Measurements from ENCODE around the gene GAB2.

Gene GAB2

DNA sequence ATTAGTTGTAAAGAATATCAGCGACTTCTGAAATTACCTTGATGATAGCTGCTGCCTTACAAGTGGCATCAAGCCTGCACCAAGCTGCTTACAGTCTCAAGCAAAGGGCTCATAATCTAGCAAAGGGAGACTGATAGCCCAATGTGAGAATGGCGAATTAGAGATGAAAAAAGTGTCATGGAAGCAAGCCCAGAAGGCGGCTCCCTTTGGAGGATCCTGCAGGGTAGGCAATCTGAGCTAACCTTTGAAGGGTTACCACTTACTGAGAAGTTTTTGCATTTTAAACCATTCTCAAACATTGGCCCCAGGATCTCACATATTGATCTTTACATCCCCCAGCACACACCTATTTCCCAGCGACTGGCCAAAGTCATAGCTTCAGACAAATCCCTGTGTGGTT is 18.5 kb downstream of the GAB2 start:
- DNase-seq: no peak

DNA sequence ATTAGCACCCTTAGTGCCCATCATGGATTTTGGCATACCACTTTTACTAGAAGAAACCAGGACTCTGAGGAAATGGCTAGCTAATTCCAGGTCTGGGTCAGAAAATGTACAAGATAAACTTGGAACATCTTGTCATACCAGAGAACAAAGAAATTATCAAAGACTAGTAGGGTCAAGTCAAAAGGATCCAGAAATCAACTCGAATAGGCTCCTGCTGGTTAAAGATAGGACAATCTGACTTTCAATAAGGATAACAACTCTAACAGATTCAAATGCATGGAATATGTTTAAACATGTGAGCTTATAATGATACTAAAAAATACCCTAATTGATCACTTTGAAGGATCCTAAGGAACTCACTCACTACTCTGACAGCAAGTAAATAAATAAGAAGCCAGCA is 18.9 kb downstream of the GAB2 start:
- no peak for DNase-seq

DNA sequence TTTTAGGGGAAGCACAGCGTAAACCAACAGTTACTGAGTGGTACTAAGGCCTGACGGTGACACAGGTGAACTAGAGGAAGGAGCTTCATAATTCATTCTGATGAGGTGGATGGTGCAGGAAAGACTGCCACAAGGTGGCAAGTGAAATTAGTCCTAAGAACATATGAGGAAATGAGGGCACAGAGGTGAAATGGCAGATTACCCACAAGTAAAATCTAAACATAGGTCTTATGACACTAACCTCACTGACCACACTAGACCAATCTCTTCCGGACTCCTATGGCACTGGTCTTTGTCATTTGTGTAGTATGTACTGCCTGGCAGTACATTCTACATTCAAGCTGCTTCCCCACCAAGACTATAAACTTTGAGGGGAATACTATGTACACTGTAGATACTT is 20.2 kb downstream of the GAB2 start:
- peak; percentile 95 for DNase-seq

DNA sequence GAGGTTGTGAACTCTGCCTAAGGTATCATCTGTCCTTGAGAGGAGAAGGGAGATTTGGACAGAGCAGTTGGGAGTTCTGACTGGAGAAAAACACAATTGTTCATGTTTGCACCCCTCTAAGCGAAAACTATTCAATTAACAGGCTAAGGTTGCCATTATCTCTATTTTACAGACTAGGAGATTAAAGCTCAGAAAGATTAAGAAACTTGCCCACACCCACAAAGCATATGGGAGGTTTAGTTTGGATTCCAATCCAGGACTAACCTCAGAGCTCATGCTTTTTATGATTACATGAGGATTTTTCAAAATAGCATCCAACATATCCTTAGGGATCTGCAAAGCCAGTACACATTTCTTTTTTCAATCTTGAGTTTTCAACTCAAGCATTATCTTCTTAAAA is 22.0 kb downstream of the GAB2 start:
- peak; percentile 94 for DNase-seq

DNA sequence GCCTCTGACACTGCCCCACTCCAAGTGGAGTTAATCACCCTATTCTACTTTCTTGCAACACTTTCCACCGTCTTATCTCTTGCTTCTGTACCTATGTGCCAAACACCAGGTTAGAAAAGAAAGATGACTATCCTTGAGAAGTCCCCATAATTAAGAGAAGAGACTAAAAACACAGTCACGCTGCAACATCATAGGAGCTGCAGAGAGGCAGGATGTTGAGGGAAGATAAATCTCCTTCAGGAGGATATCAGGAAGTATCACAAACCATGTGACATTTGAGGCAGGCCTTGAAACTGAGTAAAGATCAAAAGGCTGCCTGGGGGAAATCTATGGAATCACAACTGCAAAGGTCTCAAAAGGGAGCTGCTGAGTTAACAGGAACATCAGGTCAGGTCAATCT is 24.8 kb downstream of the GAB2 start:
- peak; percentile 99 for DNase-seq

DNA sequence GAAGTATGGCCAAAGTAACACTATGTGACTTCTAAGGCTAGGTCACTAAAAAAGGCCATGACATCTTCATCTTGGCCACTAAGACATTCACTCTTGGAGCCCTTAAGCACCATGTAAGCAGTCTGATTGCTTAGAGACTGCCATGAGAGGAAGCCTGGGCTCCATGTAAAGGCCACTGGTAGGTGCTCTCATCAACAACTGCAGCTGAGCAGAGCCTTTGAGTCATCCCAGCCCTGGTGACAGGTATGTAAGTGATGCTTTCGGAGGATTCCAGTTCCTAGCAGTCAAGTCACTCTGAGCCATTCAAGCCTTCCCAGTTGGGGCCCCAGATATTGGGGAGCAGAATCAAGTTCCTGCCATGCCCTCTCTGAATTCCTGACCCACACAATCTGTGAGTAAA is 26.2 kb downstream of the GAB2 start:
- DNase-seq: no peak

DNA sequence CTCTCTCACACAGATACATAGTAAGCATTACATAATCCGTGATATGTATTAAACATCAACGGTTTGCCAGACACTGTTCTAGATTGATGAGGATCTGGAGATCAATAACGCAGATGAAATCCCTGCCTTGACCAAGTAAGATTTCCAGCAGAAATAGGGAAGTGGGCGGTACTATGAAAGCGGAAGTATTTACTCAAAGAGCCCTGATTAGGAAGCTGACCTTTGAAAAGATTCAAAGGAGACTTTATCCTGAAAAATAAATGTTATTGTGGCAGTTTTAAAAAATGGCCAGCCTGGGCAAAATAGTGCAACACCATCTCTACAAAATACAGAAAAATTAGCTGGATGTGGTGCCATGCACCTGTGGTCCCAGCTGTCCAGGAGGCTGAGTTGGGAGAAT is 26.8 kb downstream of the GAB2 start:
- DNase-seq: peak; percentile 85

DNA sequence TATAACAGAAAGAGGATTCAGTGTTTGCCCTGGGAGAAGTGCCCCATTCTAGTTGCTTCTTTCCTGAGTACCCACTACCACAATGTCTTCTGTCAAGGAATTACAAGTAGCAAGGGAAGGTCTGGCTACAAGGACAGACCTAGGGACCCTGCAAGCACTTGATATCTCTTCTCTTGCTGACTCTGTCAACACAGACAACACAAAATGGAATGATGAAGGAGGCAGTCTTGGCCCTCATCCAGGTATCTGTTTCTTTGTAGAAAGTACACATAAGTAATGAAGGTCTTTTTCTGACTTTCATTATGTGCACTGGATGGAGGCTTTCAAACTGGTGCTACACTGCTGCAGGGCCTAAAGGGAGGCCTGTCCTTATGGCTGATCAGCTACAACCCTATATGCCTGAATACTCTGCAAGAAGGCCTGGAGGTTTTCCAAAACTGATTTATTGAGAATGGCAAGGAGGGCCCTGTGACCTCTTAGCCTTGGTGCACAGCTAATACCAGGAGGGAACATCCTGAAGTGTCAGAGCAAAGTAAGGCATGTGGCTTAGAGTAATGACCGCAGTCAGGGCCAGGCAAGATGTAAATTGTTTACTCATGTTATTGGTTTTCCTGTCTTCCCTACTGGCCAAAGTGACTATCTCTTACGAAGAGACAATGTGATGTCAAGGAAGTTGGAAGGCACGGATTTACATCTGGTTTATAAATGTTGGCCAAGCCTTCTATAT is 31.2 kb downstream of the GAB2 start:
- no peak for DNase-seq

DNA sequence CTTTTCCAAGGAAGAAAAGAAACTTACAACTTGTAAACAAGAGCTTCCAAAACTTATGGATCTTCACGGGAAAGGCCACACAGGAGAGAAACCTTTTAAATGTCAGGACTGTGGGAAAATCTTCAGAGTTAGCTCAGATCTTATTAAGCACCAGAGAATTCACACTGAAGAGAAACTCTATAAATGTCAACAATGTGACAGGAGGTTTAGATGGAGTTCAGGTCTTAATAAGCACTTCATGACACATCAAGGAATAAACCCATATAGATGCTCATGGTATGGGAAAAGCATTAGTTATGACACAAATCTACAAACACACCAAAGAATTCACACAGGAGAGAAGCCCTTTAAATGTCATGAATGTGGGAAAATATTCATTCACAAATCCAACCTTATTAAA is 32.4 kb downstream of the GAB2 start:
- no peak for DNase-seq

DNA sequence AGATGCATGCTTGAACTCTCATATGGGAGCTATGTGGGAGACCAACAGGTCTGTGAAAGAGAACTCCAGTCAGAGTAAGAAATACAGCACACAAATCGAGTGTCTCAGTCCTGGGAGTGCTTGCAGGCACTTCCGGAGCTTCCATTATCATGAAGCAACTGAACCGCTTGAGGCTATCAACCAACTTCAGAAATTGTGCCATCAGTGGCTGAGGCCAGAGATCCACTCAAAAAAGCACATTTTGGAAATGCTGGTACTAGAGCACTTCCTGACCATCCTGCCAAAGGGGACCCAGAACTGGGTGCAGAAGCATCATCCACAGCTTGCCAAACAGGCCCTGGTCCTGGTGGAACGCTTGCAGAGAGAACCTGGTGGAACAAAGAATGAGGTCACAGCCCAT is 33.4 kb downstream of the GAB2 start:
- DNase-seq: no peak

DNA sequence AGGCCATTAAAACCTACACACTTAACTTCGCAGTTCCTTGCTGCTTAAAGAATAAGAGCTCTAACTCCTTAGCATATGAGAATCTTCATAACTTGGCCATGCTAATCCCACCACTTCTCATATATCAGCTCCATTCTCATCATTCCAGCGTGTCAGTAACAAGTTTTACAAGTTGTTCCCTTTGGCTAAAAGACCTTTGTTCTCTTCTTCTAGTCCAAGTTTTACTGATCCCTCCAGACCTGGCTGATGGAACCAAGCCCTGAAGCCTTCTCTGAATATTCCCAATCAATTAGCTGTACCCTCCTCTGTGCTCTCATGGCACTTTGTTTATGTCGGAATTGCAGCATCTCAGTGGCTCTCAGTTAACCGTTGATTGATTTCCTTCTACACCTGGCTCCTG is 35.8 kb downstream of the GAB2 start:
- DNase-seq: no peak

DNA sequence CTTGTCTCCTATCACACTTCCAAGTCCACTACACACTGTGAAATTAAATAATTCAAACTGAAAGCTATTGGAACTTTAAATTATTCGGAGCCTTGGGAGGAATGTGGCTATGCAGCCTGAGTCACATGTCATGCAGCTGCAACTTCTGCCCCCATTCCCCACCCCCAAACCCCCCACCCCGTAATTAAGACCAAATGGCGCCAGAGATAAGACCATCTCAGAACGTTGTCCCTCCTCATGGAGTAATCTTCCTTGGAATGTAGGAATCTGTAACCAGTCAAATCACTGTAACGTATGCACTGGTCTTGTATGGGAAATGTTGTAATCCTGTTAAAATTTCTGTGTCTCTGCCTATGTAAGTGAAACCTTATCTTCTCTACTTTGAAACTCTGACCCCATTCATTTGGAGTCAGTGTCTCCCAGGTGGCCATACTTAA is 37.0 kb downstream of the GAB2 start:
- DNase-seq: peak; percentile 97

DNA sequence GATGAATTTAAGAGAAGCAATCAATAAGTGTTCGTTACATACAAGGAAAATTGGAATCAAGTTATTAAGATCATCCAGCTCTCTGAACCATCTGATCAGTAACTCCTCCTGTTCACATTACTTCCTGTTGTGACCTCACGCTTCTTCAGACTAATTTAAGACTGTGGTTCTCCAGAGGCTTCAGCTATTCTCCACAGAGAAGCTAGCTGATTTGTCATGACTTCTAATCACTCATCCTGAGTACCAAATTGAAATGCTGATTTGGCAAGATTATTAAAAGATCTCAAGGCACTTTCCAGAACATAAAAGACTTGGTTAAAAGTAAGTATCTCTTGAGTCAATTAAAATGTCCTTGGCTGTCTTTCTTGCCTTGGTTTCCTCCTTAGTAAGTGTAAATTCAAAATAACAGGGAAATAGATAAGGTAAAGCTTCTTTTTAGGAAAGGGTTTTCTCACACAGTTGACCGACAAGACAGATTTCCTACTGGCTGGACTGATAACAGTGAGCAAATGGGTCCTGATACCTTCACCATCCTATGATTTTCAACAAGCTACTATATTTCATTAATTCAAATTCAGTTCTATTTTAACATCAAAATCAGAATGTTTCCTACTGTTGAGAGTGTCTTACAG is 38.5 kb downstream of the GAB2 start:
- peak; percentile 99 for DNase-seq

DNA sequence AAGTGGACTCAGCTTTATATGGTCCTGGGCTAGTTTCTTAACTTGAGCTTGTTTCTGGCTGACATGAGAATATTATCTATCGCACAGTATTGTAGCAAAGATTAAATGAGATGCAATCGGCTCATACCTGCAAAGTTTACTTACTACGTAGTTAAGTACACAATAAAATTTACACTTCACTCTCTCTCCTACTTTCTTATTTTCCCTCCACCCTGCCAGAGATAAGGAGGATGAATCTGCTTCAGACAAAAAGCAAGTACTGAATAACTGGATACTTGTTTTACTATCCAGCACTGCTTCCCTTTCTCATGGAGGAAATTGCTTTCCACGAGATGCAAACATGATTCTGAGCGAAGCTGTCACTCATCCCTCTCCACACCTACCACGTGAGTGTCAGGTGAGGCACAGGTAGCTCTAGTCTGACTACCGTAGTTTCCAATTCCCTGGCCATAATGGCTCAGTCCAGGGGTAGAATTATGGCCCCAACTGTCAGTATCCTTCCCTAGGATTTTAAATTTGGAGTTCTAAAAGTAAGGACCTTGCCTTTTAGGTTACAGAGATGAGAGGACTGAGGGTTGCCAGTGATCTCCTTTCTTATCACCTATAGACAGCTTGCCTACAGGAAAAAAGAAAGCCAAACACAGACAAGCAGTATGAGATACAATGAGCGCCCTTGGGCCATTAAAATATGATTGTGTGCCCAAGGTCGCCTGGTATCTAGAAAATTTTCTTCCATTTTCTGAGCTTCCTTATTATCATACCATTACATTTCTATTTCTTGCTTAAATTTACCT is 39.8 kb downstream of the GAB2 start:
- peak; percentile 94 for DNase-seq

DNA sequence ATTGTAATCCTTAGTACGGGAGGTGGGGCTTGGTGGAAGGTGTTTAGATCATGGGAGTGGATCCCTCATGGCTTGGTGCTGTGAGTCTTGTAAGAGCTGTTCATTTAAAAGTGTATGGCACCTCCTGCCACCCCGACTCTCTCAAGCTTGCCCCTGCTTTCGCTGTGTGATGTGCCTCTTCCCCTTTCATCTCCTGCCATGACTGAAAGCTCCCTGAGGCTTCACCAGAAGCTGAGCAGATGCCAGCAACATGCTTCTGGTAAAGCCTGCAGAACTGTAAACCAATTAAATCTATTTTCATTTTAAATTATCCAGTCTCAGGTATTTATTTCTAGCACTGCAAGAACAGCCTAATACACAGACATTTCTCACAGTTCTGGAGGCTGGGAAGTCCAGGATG is 40.8 kb downstream of the GAB2 start:
- no peak for DNase-seq

DNA sequence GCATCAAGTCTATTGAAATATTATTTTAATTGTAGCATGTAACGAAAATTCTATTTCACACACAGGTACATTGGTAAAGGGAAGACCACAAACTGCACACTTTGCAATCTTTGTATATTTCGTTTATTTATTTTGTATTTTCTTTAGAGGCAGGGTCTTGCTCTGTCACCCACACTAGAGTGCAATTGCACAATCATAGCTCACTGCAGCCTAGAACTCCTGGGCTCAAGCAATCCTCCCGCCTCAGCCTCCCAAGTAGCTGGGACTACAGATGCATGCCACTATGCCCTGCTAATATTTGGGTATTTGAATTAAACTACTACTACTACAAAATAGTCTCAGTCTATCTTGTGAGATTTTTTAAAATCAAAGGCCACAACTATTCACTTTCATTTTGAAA is 42.7 kb downstream of the GAB2 start:
- no peak for DNase-seq

DNA sequence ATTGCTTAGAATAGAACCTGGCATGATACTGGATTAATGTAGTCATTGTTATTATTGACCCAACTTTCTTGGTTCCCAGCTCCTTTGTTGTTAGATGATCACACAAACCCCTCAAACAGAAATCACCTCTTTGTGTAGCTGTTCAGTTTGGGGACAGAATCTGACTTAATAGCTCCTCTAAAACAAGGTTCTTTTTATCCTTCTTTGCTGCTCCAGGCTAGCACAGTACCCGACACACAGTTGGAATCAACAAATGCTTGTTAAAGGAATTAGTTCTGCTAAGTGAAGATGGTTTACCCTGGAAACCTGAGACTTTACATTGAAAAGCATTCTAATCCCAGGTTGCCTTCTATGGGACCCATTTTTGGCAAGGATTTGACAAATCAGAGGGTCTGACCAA is 43.9 kb downstream of the GAB2 start:
- DNase-seq: no peak

DNA sequence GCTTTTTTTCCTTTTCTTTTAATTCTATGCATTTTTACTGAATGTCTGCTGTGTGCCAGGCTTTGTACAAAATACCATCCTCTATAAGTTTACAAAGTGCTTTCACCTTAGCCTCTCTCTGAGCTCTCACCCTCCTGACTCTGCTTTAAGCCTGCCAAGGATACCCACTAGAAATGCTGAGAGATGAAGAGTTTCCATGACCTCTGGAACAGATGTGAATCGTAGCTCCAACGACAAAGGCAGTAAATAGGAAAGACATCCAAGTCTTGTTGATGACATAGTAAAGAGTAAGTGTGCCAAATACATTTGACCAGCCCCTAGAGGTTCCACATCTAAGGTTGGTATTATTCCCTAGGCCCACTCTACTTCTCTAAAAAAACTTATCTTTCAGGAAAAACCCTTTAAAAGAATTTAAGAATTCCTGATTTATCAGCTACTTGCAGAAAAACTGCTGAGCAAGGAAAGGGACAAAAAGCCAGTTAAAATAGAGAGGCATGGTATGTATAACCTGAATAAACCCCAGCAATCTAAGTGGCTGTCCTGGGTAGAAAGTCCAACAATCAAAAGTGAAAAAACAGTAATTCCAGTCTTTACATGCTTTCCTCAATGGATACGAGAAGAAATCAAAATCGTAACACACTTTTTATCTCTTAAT is 45.4 kb downstream of the GAB2 start:
- DNase-seq: no peak

DNA sequence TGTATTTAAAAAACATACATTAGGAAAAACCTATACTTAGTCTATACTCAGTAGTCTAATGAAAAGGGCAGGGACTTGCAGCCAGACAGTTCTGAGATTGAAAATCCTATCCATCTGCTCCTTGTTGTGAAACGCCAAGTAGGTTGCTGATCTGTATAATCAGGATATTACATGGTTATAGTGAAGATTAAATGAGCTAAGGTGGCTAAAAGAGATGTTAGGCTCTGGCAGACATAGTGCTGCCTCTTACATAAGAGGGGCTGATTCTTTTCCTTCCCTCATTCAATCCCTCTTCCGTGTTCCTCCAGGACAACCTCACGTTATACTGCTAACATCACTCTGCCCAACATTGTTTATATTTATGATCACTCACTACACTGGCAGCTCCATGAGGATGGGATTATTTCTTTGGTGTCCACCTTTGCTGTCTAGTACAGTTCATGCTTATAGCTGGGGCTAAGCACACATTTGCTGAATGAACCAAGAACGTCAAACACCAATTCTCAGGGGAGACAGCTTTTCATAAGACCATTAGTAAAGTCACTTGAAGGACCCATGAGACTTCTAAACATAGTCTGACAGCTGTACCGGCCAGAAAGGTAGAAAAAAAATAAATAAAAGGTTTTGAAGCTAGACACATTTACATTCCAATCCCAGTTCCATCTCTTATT is 46.3 kb downstream of the GAB2 start:
- no peak for DNase-seq

DNA sequence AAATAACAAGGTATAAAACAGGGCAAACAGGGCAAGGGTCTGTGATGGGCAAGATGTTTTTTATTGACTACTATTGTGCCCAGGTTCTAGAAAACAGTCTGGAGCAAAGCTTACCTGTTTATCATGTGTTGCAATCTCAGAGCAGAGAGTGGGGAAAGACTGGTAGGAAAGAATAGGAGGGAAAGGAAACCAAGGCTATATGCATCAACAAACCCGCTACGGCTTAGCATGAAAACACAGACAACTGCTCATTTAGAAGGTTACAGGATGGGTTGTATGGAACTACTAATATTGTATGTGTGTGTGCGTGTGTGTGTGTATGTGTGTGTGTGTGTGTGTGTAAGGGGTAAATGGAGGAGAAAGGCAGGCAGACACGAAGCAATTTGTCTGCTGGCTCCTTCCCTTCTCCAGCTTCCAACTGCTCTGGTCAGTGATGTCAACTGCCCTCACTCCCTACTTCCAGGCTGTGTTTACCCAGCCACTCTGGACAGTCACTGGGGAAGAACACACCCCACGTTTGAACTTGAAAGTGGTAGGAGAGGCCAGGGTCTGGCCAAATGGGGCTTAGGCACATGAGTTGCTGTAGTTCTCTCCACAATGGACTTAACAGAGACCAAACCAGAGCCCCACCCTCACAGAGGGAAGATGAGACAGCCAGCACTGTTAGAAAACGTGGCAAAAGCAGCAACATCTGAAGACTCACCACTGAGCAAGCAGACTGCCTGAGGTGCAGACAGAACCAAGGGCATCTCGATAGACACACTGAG is 47.0 kb downstream of the GAB2 start:
- DNase-seq: no peak

DNA sequence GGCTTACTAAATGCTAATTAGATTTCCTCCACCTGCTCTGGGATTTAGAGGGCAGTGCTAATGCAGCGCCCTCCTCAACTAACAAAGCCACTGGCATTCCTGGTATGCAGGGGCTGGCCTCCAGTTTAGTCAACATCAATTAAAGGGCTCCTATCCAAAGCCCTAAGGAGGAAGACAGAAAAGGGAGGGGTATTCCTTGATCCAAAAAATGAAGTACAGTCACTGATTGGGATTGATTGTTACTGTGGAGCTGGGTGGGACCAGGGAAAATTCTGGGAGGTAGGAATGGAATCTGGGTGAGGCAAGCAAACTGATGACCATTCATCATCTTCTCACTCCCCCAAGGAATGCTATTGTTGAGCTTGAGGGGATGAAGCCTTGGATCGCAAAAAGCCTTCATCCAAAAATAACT is 52.2 kb downstream of the GAB2 start:
- DNase-seq: no peak

DNA sequence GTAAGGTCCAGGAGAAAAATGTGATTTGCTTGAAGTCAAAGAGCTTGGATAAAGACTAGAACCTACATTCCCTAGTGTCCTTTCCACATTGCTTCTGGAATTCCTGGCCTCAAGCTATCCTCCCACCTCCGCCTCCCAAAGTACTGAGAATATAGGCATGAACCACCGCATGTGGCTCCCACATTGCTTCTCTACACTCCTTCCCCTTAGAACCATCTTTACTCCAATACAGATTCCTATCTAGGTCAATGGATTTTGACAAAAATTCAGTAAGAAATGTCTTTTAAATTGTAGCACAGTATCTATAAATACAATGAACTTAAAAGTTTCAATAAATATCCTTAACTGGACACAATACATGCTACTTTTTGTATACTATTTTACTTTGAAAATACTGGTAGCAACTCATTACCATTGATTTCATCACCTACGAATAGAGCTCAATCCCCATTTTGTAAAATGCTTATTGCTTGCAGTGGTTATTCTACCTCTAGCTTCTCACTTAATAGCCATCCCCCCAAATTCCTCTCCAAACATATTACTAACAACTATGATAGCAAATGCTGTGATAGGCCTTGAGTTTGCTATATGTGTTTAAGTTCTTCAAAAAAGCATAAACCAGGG is 53.4 kb downstream of the GAB2 start:
- no peak for DNase-seq

Measured in OCI-M1 (cell line).